Sigmoid colon (tissue), 7 donors: ENCODE measurements around the gene NIN. TPM values are rescaled to one million over a fixed set of nuclear protein-coding genes. Genes with fewer than 3 reads are reported as not detected.

ENCODE experiments used
- DNase-seq: peaks from one replicate; pipeline ENCODE4 v3.0.0-alpha.2; 2019
- H3K27ac ChIP-seq, 4 donors: fragments of 200-600 bp; sonication (generic); one replicate each; pipeline ENCODE4 v1.5.1; 2016 to 2019; ENCODE audit warnings: mild to moderate bottlenecking in 1 of 4
- H3K27me3 ChIP-seq, 3 donors: fragments of 200-600 bp; sonication (generic); one replicate each; pipeline ENCODE4 v1.5.1; 2019; ENCODE audit warnings: mild to moderate bottlenecking in 1 of 3
- H3K36me3 ChIP-seq, 4 donors: fragments of 200-600 bp; sonication (generic); one replicate each; pipeline ENCODE4 v1.5.1; 2016 to 2019
- H3K4me1 ChIP-seq, 4 donors: fragments of 200-600 bp; sonication (generic); one replicate each; pipeline ENCODE4 v1.5.1; 2017 to 2019
- H3K4me3 ChIP-seq, 4 donors: fragments of 200-600 bp; sonication (generic); one replicate each; pipeline ENCODE4 v1.5.1; 2017 to 2019; ENCODE audit warnings: mild to moderate bottlenecking in 2 of 4, moderate library complexity in 1 of 4
- H3K9me3 ChIP-seq, 4 donors: fragments of 200-600 bp in 3 of 4; sonication (generic) in 3 of 4; one replicate each; pipeline versions ENCODE4 v1.5.1 to v1.6.1; 2013 to 2019
- CTCF ChIP-seq, 4 experiments: fragments of 450-650 bp in 3 of 4; fragments of 200-600 bp in 1 of 4; IDR thresholded peaks; one replicate each; pipeline ENCODE4 v1.5.1; 2016 to 2019; ENCODE audit warnings: antibody characterized with exemption in 4 of 4, mild to moderate bottlenecking in 3 of 4, moderate library complexity in 2 of 4
- EP300 ChIP-seq, 4 donors: sonication (generic); formaldehyde crosslinking; IDR thresholded peaks; one replicate each; pipeline ENCODE4 v1.6.1; 2017; ENCODE audit warnings: antibody characterized with exemption in 4 of 4
- POLR2A ChIP-seq, 2 donors: fragments of 450-650 bp; IDR thresholded peaks; one replicate each; pipeline ENCODE4 v1.6.1; 2016; ENCODE audit warnings: antibody characterized with exemption in 2 of 2, mild to moderate bottlenecking in 2 of 2, moderate library complexity in 2 of 2
- POLR2AphosphoS5 ChIP-seq, 4 donors: sonication (generic); formaldehyde crosslinking; IDR thresholded peaks; one replicate each; pipeline ENCODE4 v1.6.1; 2017; ENCODE audit warnings: antibody characterized with exemption in 4 of 4
- WGBS, 2 donors: extraction: QIAGEN DNeasy Blood & Tissue Kit; methylation state at CpG; one replicate each; pipeline ENCODE4 v1.1.7; 2013; 5-methylcytosine and 5-hydroxymethylcytosine counted together
- intact Hi-C: fragments of 100-400 bp; cut with DNase I; formaldehyde crosslinking; loops from one replicate; pipeline ENCODE4 v1.15.1; 2023
- polyA plus RNA-seq, 3 donors: library from polyadenylated mRNA; stranded (reverse); fragments of 200-250 nt; gene quantifications; one replicate each; pipeline ENCODE4 v1.2.3, GENCODE V29; 2013
- total RNA-seq, 4 donors: library from RNA; depleted of rRNA; stranded (reverse); fragments of >200 nt; gene quantifications; one replicate each; pipeline ENCODE4 v1.1.0, GENCODE V29; 2016
- donor health status: healthy with polysubstance abuse.
- donor health status: Bipolar disorder and iron deficiency.
- donor health status: healthy.

NIN gene
- total and polyA plus RNA-seq, 7 donors = 3.6 to 38.2 (median 20.7) TPM

GRCh38 chr14:50763382-50764007 is 67.5 kb downstream of the NIN start:
- Histone ChIP-seq H3K27ac (no peak overlapping the region), H3K27me3 (no peaks in the 10 kb centered on the region), H3K4me1 (no peaks in the 10 kb centered on the region), H3K36me3 (peaks cover 9 to 82% (median 29%) of the 10 kb centered on the region in 4 donors), H3K9me3 (no peaks in the 10 kb centered on the region), H3K4me3 (no peak overlapping the region)
- intact Hi-C loops = no loop called here
- no peak for DNase-seq
- 65 to 81% methylated on average over 12 of the region's 12 CpGs for WGBS, 2 donors
- TF ChIP-seq CTCF (IDR thresholded peaks at IDR 0.05) = no peak
- TF ChIP-seq POLR2A (IDR thresholded peaks at IDR 0.05) = no peak
- TF ChIP-seq POLR2AphosphoS5 (IDR thresholded peaks at IDR 0.05) = no peak
- TF ChIP-seq EP300 (IDR thresholded peaks at IDR 0.05) = no peak

- no peak overlapping the region for H3K27ac ChIP-seq
- intact Hi-C loops = no loop called here
- no peak for DNase-seq
- H3K27me3 ChIP-seq = no peaks in the 10 kb centered on the region
- TF ChIP-seq POLR2A (IDR thresholded peaks at IDR 0.05) = no peak
- no peak for TF ChIP-seq CTCF (IDR thresholded peaks at IDR 0.05)
- no peak for TF ChIP-seq POLR2AphosphoS5 (IDR thresholded peaks at IDR 0.05)
- TF ChIP-seq EP300 (IDR thresholded peaks at IDR 0.05) = no peak
- H3K4me3 ChIP-seq = no peak overlapping the region
- no peaks in the 10 kb centered on the region for H3K9me3 ChIP-seq
- WGBS, 2 donors = 80 to 89% methylated on average over 3 of the region's 3 CpGs
- peaks cover 12 to 82% (median 28%) of the 10 kb centered on the region in 4 donors for H3K36me3 ChIP-seq
- H3K4me1 ChIP-seq = no peaks in the 10 kb centered on the region
Measured at GRCh38 chr14:50762931-50763300, 68.0 kb downstream of the NIN start.

GRCh38 chr14:50762001-50762930 is 68.7 kb downstream of the NIN start:
- no peaks in the 10 kb centered on the region for H3K27me3 ChIP-seq
- H3K9me3 ChIP-seq = no peaks in the 10 kb centered on the region
- no peak overlapping the region for H3K4me3 ChIP-seq
- no peaks in the 10 kb centered on the region for H3K4me1 ChIP-seq
- WGBS, 2 donors = 90 to 96% methylated on average over 9 of the region's 9 CpGs
- H3K36me3 ChIP-seq = peaks cover 12 to 88% (median 28%) of the 10 kb centered on the region in 4 donors
- no peak overlapping the region for H3K27ac ChIP-seq
- intact Hi-C loops = no loop called here
- no peak for DNase-seq
- TF ChIP-seq POLR2AphosphoS5 (IDR thresholded peaks at IDR 0.05) (no peak), POLR2A (IDR thresholded peaks at IDR 0.05) (no peak), CTCF (IDR thresholded peaks at IDR 0.05) (no peak), EP300 (IDR thresholded peaks at IDR 0.05) (no peak)

GRCh38 chr14:50759800-50760543 is 71.0 kb downstream of the NIN start:
- no peaks in the 10 kb centered on the region for H3K27me3 ChIP-seq
- H3K4me3 ChIP-seq = no peak overlapping the region
- H3K4me1 ChIP-seq = no peaks in the 10 kb centered on the region
- peaks cover 12 to 80% (median 27%) of the 10 kb centered on the region in 4 donors for H3K36me3 ChIP-seq
- TF ChIP-seq POLR2AphosphoS5 (IDR thresholded peaks at IDR 0.05) (no peak), EP300 (IDR thresholded peaks at IDR 0.05) (no peak), POLR2A (IDR thresholded peaks at IDR 0.05) (no peak), CTCF (IDR thresholded peaks at IDR 0.05) (no peak)
- no peak overlapping the region for H3K27ac ChIP-seq
- no peaks in the 10 kb centered on the region for H3K9me3 ChIP-seq
- intact Hi-C loops = no loop called here
- WGBS, 2 donors = 96 to 98% methylated on average over 8 of the region's 8 CpGs
- no peak for DNase-seq
